ENCODE measurements around the gene LAMA3.

The LAMA3 gene

GRCh38 chr18:23963443-23964165 is 274.4 kb downstream of the LAMA3 start:
- no peaks in the 10 kb centered on the region for H3K9me3 ChIP-seq (replicated peaks; ENCODE audit: low read length)
- H3K4me3 ChIP-seq (ENCODE audit: low read length) = no peak overlapping the region
- H3K4me2 ChIP-seq (ENCODE audit: low read length) = no peak overlapping the region
- H3K27me3 ChIP-seq (ENCODE audit: control insufficient read depth, insufficient read depth, low read length) = peaks cover 20% of the 10 kb centered on the region
- no peaks in the 10 kb centered on the region for H3K36me3 ChIP-seq (ENCODE audit: insufficient read depth, low read length)
- H3K9ac ChIP-seq (ENCODE audit: low read depth, low read length) = no peak overlapping the region
- peaks cover 3% of the 10 kb centered on the region for H3K4me1 ChIP-seq (ENCODE audit: control insufficient read depth, insufficient read depth, low read length)

- H3K27me3 ChIP-seq (ENCODE audit: control insufficient read depth, insufficient read depth, low read length) = peaks cover 20% of the 10 kb centered on the region
- H3K4me2 ChIP-seq (ENCODE audit: low read length) = no peak overlapping the region
- H3K4me3 ChIP-seq (ENCODE audit: low read length) = no peak overlapping the region
- peaks cover 3% of the 10 kb centered on the region for H3K4me1 ChIP-seq (ENCODE audit: control insufficient read depth, insufficient read depth, low read length)
- H3K36me3 ChIP-seq (ENCODE audit: insufficient read depth, low read length) = no peaks in the 10 kb centered on the region
- no peak overlapping the region for H3K9ac ChIP-seq (ENCODE audit: low read depth, low read length)
- no peaks in the 10 kb centered on the region for H3K9me3 ChIP-seq (replicated peaks; ENCODE audit: low read length)
Observed at GRCh38 chr18:23964282-23965238, 275.3 kb downstream of the LAMA3 start.

GRCh38 chr18:23966909-23967308 is 277.7 kb downstream of the LAMA3 start:
- no peaks in the 10 kb centered on the region for H3K9me3 ChIP-seq (replicated peaks; ENCODE audit: low read length)
- H3K27me3 ChIP-seq (ENCODE audit: control insufficient read depth, insufficient read depth, low read length) = peaks cover 21% of the 10 kb centered on the region
- H3K36me3 ChIP-seq (ENCODE audit: insufficient read depth, low read length) = no peaks in the 10 kb centered on the region
- no peak overlapping the region for H3K4me3 ChIP-seq (ENCODE audit: low read length)
- peaks cover 3% of the 10 kb centered on the region for H3K4me1 ChIP-seq (ENCODE audit: control insufficient read depth, insufficient read depth, low read length)
- no peak overlapping the region for H3K9ac ChIP-seq (ENCODE audit: low read depth, low read length)
- no peak overlapping the region for H3K4me2 ChIP-seq (ENCODE audit: low read length)

GRCh38 chr18:23967321-23968089 is 278.3 kb downstream of the LAMA3 start:
- H3K9ac ChIP-seq (ENCODE audit: low read depth, low read length) = no peak overlapping the region
- H3K4me2 ChIP-seq (ENCODE audit: low read length) = no peak overlapping the region
- no peak overlapping the region for H3K4me3 ChIP-seq (ENCODE audit: low read length)
- H3K4me1 ChIP-seq (ENCODE audit: control insufficient read depth, insufficient read depth, low read length) = peaks cover 3% of the 10 kb centered on the region
- H3K27me3 ChIP-seq (ENCODE audit: control insufficient read depth, insufficient read depth, low read length) = peaks cover 26% of the 10 kb centered on the region
- no peaks in the 10 kb centered on the region for H3K9me3 ChIP-seq (replicated peaks; ENCODE audit: low read length)
- H3K36me3 ChIP-seq (ENCODE audit: insufficient read depth, low read length) = no peaks in the 10 kb centered on the region

- Histone ChIP-seq H3K4me3 (ENCODE audit: low read length) (no peak overlapping the region), H3K4me2 (ENCODE audit: low read length) (no peak overlapping the region), H3K4me1 (ENCODE audit: control insufficient read depth, insufficient read depth, low read length) (peaks cover 3% of the 10 kb centered on the region), H3K36me3 (ENCODE audit: insufficient read depth, low read length) (no peaks in the 10 kb centered on the region), H3K27me3 (ENCODE audit: control insufficient read depth, insufficient read depth, low read length) (peaks cover 28% of the 10 kb centered on the region), H3K9me3 (replicated peaks; ENCODE audit: low read length) (no peaks in the 10 kb centered on the region), H3K9ac (ENCODE audit: low read depth, low read length) (no peak overlapping the region)
Observed at GRCh38 chr18:23968638-23969604, 279.7 kb downstream of the LAMA3 start.

- no peaks in the 10 kb centered on the region for H3K36me3 ChIP-seq (ENCODE audit: insufficient read depth, low read length)
- H3K4me2 ChIP-seq (ENCODE audit: low read length) = no peak overlapping the region
- H3K9me3 ChIP-seq (replicated peaks; ENCODE audit: low read length) = no peaks in the 10 kb centered on the region
- H3K9ac ChIP-seq (ENCODE audit: low read depth, low read length) = no peak overlapping the region
- no peak overlapping the region for H3K4me3 ChIP-seq (ENCODE audit: low read length)
- H3K27me3 ChIP-seq (ENCODE audit: control insufficient read depth, insufficient read depth, low read length) = peaks cover 28% of the 10 kb centered on the region
- peaks cover 3% of the 10 kb centered on the region for H3K4me1 ChIP-seq (ENCODE audit: control insufficient read depth, insufficient read depth, low read length)
Observed at GRCh38 chr18:23969664-23970063, 280.4 kb downstream of the LAMA3 start.

GRCh38 chr18:23970161-23971096 is 281.2 kb downstream of the LAMA3 start:
- Histone ChIP-seq H3K4me1 (ENCODE audit: control insufficient read depth, insufficient read depth, low read length) (peaks cover 3% of the 10 kb centered on the region), H3K9ac (ENCODE audit: low read depth, low read length) (no peak overlapping the region), H3K4me3 (ENCODE audit: low read length) (no peak overlapping the region)

GRCh38 chr18:23971097-23971440 is 281.8 kb downstream of the LAMA3 start:
- Histone ChIP-seq H3K9ac (ENCODE audit: low read depth, low read length) (no peak overlapping the region), H3K4me2 (ENCODE audit: low read length) (no peak overlapping the region), H3K4me3 (ENCODE audit: low read length) (no peak overlapping the region), H3K27me3 (ENCODE audit: control insufficient read depth, insufficient read depth, low read length) (peaks cover 28% of the 10 kb centered on the region), H3K9me3 (replicated peaks; ENCODE audit: low read length) (no peaks in the 10 kb centered on the region), H3K36me3 (ENCODE audit: insufficient read depth, low read length) (no peaks in the 10 kb centered on the region), H3K4me1 (ENCODE audit: control insufficient read depth, insufficient read depth, low read length) (peaks cover 3% of the 10 kb centered on the region)

More at GRCh38 chr18:23970161-23971096, 281.2 kb downstream of the LAMA3 start:
- no peak overlapping the region for H3K4me2 ChIP-seq (ENCODE audit: low read length)
- H3K36me3 ChIP-seq (ENCODE audit: insufficient read depth, low read length) = no peaks in the 10 kb centered on the region
- H3K27me3 ChIP-seq (ENCODE audit: control insufficient read depth, insufficient read depth, low read length) = peaks cover 28% of the 10 kb centered on the region
- H3K9me3 ChIP-seq (replicated peaks; ENCODE audit: low read length) = no peaks in the 10 kb centered on the region

GRCh38 chr18:23971666-23972230 is 282.5 kb downstream of the LAMA3 start:
- no peaks in the 10 kb centered on the region for H3K9me3 ChIP-seq (replicated peaks; ENCODE audit: low read length)
- peaks cover 28% of the 10 kb centered on the region for H3K27me3 ChIP-seq (ENCODE audit: control insufficient read depth, insufficient read depth, low read length)
- no peak overlapping the region for H3K9ac ChIP-seq (ENCODE audit: low read depth, low read length)
- H3K4me3 ChIP-seq (ENCODE audit: low read length) = no peak overlapping the region
- H3K4me2 ChIP-seq (ENCODE audit: low read length) = no peak overlapping the region
- H3K36me3 ChIP-seq (ENCODE audit: insufficient read depth, low read length) = no peaks in the 10 kb centered on the region
- peaks cover 3% of the 10 kb centered on the region for H3K4me1 ChIP-seq (ENCODE audit: control insufficient read depth, insufficient read depth, low read length)

Data from skeletal muscle satellite cell (primary cell).